ENCODE results near the gene TENM4.

DNA sequence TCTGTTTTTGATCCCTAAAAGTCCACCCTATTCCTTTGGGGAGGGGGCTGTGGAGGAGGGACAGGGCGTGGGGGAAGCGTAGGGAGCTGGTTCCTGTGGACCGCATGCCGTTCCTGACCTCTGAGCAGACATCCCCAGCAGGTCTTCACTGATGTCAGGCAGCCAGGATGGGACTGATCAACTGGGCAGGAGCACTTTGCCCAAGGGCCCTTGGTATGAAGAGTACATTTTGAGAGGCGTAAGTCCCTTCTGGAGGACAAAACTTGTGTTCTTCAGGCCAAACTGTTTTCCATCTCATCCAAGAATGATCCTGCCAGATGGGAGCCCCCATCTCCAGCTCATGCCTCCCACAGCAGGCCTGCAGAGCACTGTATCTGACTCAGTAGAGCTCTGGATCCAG, 785.3 kb downstream of the TENM4 start:
- TF ChIP-seq NRF1 (IDR thresholded peaks at IDR 0.05; ENCODE audit: low read depth, low read length) = no peak
- TF ChIP-seq, protein P1, sequence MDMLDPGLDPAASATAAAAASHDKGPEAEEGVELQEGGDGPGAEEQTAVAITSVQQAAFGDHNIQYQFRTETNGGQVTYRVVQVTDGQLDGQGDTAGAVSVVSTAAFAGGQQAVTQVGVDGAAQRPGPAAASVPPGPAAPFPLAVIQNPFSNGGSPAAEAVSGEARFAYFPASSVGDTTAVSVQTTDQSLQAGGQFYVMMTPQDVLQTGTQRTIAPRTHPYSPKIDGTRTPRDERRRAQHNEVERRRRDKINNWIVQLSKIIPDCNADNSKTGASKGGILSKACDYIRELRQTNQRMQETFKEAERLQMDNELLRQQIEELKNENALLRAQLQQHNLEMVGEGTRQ (IDR thresholded peaks at IDR 0.05; ENCODE audit: low read length) = no peak
- TF ChIP-seq KDM1A (IDR thresholded peaks at IDR 0.05; ENCODE audit: borderline replicate concordance, low read length) = no peak
- TF ChIP-seq HDAC2 (IDR thresholded peaks at IDR 0.05; ENCODE audit: borderline replicate concordance in 1 of 2, low read depth in 2 of 2, low read length in 2 of 2) = no peak
- TF ChIP-seq, protein P2, sequence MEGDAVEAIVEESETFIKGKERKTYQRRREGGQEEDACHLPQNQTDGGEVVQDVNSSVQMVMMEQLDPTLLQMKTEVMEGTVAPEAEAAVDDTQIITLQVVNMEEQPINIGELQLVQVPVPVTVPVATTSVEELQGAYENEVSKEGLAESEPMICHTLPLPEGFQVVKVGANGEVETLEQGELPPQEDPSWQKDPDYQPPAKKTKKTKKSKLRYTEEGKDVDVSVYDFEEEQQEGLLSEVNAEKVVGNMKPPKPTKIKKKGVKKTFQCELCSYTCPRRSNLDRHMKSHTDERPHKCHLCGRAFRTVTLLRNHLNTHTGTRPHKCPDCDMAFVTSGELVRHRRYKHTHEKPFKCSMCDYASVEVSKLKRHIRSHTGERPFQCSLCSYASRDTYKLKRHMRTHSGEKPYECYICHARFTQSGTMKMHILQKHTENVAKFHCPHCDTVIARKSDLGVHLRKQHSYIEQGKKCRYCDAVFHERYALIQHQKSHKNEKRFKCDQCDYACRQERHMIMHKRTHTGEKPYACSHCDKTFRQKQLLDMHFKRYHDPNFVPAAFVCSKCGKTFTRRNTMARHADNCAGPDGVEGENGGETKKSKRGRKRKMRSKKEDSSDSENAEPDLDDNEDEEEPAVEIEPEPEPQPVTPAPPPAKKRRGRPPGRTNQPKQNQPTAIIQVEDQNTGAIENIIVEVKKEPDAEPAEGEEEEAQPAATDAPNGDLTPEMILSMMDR (IDR thresholded peaks at IDR 0.05; ENCODE audit: control extremely low read depth in 1 of 3, insufficient read depth in 1 of 3, low read depth in 1 of 3, low read length in 3 of 3) = no peak
- no peak for TF ChIP-seq SP2 (IDR thresholded peaks at IDR 0.05; ENCODE audit: low read length)
- no peak for TF ChIP-seq TEAD4 (IDR thresholded peaks at IDR 0.05; ENCODE audit: low read depth, low read length)
- no peak for TF ChIP-seq SIN3A (conservative IDR thresholded peaks at IDR 0.05 in 1 of 2, IDR thresholded peaks at IDR 0.05 in 1 of 2; ENCODE audit: low read depth in 1 of 2, low read length in 2 of 2)
- TF ChIP-seq EP300 (IDR thresholded peaks at IDR 0.05; ENCODE audit: borderline replicate concordance in 1 of 2, low read depth in 2 of 2, low read length in 2 of 2) = no peak
- TF ChIP-seq POLR2AphosphoS5 (IDR thresholded peaks at IDR 0.05; ENCODE audit: low read depth, low read length) = no peak
- TF ChIP-seq RAD21 (IDR thresholded peaks at IDR 0.05 in 1 of 2, conservative IDR thresholded peaks at IDR 0.05 in 1 of 2; ENCODE audit: low read depth in 2 of 2, low read length in 2 of 2) = no peak
- no peak for TF ChIP-seq CEBPB (IDR thresholded peaks at IDR 0.05; ENCODE audit: low read depth, low read length)
